Esophagus muscularis mucosa (tissue), 3 donors: ENCODE measurements around the gene CYP8B1.

Experiments used
- EP300 ChIP-seq: sonication (generic); formaldehyde crosslinking; IDR thresholded peaks from one replicate; pipeline ENCODE4 v1.6.1; 2017; ENCODE audit warnings: antibody characterized with exemption
- POLR2AphosphoS5 ChIP-seq, 2 donors: sonication (generic); formaldehyde crosslinking; IDR thresholded peaks; one replicate each; pipeline ENCODE4 v1.6.1; 2017; ENCODE audit warnings: antibody characterized with exemption in 2 of 2

DNA sequence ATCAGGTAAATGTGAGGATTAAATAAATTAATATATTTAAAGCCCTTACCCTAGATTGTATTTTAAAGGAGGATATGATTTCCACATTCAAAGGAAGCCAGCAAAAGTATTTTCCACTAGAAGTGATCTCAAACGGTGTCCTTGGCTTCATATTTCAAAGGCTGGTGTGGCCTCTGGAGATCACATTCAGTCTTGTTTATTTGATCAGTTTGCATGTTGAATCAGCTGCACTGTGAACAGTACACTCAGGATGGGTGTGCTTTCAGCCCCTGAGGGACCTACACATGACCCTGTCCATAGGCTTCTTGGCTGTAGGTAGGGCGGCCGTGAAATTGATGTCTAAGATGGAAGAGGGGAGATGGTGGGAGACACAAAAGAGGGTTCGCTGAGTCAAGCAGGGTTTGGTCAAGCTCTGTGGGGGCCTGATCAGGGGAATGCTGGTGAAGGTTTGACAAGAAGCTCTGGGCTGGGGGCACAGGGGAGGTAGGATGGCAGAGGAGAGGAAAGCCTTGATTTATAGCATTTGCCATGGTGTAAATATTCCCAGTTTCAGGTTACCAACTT lies 21.9 kb downstream of the CYP8B1 start:
- TF ChIP-seq POLR2AphosphoS5 (IDR thresholded peaks at IDR 0.05) (no peak), EP300 (no peak)
